Hematopoietic multipotent progenitor cell treated with erythropoietin and hydrocortisone succinate and interleukin-3 and kit ligand, for 4 days (in vitro differentiated cells): ENCODE data around the gene TBL3.

Source experiments
- DNase-seq: peaks from one replicate; pipeline ENCODE4 v3.0.0-alpha.2; 2015

TBL3 gene

DNA sequence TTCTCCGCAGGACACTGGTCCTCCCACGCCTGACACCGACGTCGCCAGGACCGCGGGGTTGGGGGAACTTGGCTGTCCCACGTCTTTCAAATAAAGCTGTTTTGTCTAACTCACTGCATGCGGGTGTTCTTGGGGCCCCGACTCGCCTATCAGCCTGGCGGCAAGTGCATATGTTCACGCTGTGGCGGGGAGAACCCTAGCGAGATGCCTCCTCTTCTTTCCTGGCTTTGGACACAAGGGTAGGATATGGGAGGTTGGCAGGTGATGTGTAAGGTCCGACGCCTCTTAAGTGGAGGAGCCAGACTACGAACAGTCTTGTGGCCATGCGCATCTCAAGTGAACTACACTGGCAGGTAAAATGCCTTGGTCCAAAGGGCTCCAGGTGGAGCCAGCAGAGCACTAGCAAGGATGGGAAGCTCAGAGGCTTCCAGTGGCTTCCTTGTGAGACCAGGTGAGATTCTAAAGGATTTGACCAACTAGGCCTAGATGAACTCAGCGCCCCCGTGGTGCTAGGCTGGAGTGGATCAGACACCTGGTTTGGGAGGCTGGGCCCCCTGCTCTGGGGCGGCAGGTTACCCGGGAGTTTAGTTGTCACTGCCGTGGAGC, 6.4 kb upstream of the TBL3 start:
- no peak for DNase-seq

DNA sequence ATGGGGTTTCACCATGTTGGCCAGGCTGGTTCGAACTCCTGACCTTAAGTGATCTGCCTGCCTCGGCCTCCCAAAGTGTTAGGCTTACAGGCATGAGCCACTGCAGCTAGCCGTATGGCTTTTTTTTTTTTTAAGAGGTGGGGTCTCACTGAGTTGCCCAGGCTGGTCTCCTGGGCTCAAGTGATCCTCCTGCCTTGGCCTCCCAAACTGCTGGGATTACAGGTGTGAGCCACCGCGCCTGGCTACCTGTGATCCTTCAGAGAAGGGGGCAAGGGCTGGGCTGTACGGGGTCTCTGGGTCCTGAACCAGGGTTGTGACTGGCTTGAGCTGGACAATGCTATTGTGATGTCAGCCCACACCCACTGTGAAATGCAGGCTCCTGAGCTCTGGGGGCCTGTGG, 5.4 kb upstream of the TBL3 start, which contains the start of gene RNF151:
Gene RNF151 (plus strand): TSS at position 397 of the 400 bp plus-strand sequence. CDS start 26 bp downstream, outside the sequence.
- no peak for DNase-seq

DNA sequence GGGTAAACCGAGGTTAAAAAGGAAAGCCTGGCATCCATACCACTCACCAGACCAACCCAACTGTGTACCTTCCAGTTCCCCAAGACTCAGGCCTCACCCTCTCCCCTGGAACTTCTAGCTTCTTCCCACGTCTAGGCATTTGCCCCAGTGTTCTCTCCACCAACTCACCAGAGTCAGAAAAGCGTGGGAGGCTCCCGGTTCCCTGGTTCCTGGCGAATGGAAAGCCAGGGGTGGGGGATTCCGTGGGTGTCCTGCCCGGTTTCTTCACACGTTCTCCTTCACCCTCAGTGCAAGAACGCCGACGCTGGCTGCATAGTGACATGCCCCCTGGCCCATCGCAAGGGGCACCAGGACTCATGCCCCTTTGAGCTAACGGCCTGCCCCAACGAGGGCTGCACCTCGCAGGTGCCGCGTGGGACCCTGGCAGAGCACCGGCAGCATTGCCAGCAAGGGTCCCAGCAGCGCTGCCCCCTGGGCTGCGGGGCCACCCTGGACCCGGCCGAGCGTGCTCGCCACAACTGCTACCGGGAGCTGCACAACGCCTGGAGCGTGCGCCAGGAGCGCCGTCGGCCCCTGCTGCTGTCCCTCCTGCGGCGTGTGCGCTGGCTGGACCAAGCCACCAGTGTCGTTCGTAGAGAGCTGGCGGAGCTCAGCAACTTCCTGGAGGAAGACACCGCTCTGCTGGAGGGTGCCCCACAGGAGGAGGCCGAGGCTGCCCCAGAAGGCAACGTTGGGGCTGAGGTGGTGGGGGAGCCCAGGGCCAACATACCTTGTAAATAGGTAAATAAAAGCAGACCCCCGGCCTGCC, 3.5 kb upstream of the TBL3 start:
- no peak for DNase-seq

DNA sequence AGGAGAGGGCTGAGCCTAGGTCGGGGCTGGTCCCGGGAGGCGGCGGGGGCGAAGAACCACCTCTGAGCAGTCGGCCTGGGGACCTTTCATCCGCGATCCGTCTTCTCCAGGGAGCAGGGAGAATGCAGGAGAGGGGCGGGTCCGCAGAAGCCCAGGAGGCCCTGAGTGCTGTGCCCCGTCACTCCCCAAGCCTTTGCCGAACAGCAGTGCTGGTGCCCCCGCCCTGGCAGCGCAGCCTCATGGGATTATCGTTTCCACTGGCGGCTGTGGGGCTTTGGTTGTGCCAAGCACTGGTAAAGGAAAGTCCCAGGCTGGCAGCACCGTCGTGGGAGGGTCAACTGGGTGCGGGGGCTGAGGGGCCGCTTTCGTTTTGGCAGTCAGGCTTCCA, 631 bp downstream of the TBL3 start:
- DNase-seq, result peak; percentile 66

DNA sequence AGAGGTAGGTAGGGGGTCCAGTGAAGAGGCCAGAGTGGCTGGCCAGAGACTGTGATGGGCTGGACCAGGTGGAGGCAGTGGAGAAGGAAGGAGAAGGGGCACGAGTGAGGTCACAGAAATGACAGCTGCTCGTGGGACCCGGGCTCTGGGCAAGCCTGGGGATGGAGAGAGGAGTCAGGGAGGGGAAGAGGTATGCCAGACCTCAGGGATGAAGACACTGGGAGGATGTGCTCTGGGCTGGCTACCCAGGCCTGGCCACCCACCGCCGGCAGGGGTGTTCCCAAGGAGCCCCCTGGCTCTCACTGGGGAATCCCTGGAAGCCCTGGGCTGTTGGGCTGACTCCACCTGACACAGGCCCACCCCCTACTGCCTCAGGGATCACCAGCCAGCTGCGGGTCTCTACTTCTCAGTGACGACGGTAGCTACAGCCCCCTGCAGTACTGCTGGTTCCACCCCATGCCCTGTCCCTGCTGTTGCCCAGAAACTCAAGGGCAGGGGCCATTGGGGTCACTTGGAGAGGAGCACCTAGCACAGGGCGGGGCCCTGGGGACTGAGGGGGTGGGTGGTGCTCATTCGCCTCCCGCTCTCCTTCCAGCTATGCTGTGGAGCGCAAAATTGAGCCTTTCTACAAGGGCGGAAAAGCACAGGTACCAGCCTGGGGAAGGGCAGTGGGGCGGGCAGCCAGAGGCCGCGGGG, 1.8 kb downstream of the TBL3 start:
- DNase-seq, result no peak

- DNase-seq, result no peak
Observed at GRCh38 chr16:1974157-1975070, 2.6 kb downstream of the TBL3 start.

DNA sequence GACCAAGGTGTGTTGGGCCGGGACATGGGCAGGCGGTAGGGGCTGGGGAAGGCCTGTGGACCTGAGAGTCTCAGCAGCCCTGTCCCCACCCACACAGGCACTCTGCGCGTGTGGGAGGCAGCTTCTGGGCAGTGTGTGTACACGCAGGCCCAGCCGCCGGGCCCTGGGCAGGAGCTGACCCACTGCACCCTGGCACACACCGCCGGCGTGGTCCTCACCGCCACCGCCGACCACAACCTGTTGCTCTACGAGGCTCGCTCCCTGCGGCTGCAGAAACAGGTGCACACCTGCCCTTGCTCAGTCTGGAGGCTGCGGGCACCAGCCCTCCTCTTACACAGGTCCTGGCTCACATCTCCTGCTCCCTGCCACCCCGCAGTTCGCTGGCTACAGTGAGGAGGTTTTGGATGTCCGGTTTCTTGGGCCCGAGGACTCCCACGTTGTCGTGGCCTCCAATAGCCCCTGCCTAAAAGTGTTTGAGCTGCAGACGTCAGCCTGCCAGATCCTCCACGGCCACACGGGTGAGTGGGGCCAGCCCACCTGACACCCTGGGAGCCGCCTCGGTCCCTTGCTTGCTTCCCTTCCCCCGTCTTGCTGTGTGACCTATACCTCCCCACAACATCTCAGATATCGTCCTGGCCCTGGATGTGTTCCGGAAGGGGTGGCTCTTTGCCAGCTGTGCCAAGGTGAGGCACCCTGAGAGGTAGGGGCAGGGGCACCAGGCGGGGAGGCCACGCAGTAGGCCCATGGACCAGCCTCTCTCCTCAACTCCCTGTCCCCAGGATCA, 3.8 kb downstream of the TBL3 start:
- DNase-seq, result no peak

DNA sequence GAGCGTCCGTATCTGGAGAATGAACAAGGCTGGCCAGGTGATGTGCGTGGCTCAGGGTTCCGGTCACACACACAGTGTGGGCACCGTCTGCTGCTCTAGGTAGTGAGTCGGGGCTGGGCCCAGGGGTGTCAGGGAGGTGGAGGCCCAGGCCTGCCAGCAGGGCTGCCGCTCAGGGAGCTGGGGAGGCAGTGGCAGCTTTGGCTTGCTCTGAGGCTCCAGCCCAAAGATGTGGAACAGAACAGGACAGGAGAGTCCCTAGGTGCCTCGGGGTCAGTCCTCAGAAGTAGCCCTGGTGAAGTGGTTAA, 4.3 kb downstream of the TBL3 start:
- DNase-seq, result no peak

DNA sequence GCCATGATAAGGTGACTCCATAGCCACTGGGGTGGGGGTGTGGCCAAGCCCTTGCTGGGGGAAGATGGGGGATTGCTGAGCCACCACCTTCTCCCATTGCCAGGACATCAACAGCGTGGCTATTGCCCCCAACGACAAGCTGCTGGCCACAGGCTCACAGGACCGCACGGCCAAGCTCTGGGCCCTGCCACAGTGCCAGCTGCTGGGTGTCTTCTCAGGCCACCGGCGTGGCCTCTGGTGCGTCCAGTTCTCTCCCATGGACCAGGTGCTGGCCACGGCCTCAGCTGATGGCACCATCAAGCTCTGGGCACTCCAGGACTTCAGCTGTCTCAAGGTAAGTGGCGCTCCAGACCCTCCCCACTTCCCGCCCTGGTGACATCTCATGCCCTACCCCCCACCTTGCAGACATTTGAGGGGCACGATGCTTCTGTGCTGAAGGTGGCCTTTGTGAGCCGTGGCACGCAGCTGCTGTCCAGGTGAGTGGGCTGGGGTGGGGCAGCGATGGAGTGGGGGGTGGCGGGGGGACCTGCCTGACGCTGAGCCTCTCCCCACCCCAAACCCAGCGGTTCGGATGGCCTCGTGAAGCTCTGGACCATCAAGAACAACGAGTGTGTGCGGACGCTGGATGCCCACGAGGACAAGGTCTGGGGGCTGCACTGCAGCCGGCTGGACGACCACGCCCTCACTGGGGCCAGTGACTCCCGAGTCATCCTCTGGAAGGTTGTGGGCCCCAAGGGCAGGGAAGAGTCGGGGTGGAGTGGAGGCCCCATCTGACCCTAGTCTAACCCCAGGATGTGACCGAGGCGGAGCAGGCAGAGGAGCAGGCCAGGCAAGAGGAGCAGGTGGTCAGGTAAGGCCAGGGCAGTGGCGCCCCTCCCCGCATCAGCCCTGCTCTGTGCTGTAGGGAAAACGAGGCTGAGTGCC, 5.4 kb downstream of the TBL3 start:
- DNase-seq, result no peak

- DNase-seq, result no peak
Observed at GRCh38 chr16:1977875-1978268, 6.0 kb downstream of the TBL3 start.

- no peak for DNase-seq
Observed at GRCh38 chr16:1978476-1979120, 6.7 kb downstream of the TBL3 start.

DNA sequence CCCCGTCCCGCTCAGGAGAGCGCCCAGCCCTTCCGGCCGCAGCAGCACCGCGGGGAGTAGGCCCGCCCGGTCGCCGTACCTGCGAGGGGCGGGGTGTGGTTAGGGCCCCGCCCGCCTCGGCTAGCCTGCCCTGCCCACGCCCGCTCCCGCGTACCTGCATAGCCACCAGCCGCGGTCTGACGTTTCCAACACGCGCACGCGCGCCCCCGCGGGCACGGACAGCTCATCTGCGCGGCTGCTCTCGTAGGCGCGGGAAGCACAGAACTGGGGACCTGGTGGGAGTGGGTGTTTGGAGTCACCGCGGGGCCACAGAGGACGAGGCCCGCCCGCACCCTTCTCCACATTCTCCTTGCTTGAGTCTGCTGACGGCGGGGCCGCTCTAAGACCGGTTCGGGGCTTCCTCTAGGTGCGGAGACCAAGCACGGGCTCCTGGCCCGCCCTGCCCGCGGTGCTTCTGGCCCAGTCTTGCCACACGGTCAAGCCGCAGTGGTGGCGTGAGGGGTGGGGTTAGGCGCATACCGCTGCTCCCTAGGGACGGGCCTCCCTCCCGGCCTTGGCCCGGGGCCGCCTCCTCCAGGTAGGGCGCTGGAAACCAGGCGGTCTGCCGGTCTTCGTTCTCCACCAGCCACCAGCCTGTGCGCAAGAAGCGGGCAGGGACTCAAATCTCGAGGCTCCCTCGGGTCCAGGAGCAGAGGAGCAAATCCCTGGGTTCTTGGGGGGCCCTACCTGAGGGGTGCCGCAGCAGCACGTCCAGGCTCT, 7.6 kb downstream of the TBL3 start:
- DNase-seq, result no peak

GRCh38 chr16:1980030-1980769, 8.3 kb downstream of the TBL3 start:
- DNase-seq, result peak; percentile 55

DNA sequence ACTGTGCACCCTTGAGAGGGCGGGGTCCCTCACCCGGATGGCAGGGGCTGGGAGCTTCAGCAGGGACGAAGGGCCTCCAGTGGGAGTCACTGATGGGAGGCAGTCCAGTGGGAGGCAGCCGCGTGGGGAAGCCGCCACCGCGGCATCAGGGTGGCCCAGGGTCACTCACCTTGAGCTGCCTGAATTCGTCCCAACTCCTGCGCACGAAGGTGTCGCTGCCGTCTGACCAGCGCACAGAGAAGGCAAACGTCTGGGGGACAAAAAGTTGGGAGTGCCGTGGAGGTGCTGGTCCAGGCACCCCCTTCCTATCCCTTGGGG, 8.9 kb downstream of the TBL3 start:
- no peak for DNase-seq

- DNase-seq, result no peak
Observed at GRCh38 chr16:1981398-1981836, 9.6 kb downstream of the TBL3 start, which contains the start of gene NOXO1. TSS of gene NOXO1 (minus strand) at chr16:1981469. CDS start at chr16:1981179, 290 bp downstream.

DNA sequence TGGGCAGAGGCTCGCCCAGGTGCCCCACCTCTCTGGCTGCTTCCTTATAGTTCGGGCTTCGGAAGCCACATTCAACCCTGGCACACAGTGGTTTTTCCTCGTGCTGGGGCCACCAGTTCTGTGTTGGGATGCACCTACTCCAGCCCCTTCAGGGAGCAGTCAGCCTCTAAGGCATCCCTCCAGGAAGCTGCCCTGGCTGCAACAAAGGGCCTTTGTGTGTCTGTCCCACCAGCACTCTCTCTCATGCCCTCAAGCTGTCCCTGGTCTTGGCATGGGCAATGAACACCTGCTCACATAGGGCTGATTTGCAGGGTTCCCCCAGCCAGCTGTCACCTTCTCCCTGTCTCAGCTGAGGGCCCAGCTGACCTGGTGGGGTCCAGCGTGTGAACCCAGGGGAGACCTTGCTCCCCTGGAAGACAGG, 10.2 kb downstream of the TBL3 start:
- no peak for DNase-seq

GRCh38 chr16:1982991-1983543, 11.2 kb downstream of the TBL3 start:
- DNase-seq, result no peak

GRCh38 chr16:1983544-1984346, 11.9 kb downstream of the TBL3 start, which contains the start of gene GFER:
TSS of gene GFER (plus strand) at chr16:1984193. CDS start at chr16:1984219, 26 bp downstream.
- peak; percentile 94 for DNase-seq
